Activated T-cell treated with anti-CD3 and anti-CD28 coated beads, Interleukin-2, amount 50 U/mL, for 72 hours (primary cell): Measurements from ENCODE around the gene KXD1. TPM values are rescaled to one million over a fixed set of nuclear protein-coding genes. Genes with fewer than 3 reads are reported as not detected.

Source experiments
- ATAC-seq, 2 donors: fragments of 150-1000 bp; cut with Tn5 transposase; replicated peaks in 1 of 2; 2 replicates each; pipeline ENCODE4 v1.10.0; 2021; ENCODE audit warnings: moderate library complexity in 2 of 2, mild to moderate bottlenecking in 1 of 2
- DNase-seq, 2 donors: peaks; one replicate each; pipeline ENCODE4 v3.0.0; 2021 to 2022; ENCODE audit warnings: mixed read lengths in 1 of 2
- H3K27ac Mint-ChIP-seq: one replicate; pipeline ENCODE4 v1.8.0; 2022; ENCODE audit warnings: mild to moderate bottlenecking, moderate library complexity, mixed read lengths
- H3K27me3 Mint-ChIP-seq: one replicate; pipeline ENCODE4 v1.8.0; 2022; ENCODE audit warnings: low read depth, mixed read lengths
- H3K36me3 Mint-ChIP-seq, 2 donors: one replicate each; pipeline ENCODE4 v1.8.0; 2022; ENCODE audit warnings: mixed read lengths in 2 of 2, mild to moderate bottlenecking in 1 of 2; ENCODE audit not compliant: insufficient read depth in 2 of 2
- H3K4me1 Mint-ChIP-seq: one replicate; pipeline ENCODE4 v1.8.0; 2022; ENCODE audit warnings: low read depth, mixed read lengths
- H3K4me3 Mint-ChIP-seq, 2 donors: one replicate each; pipeline ENCODE4 v1.8.0; 2022; ENCODE audit warnings: mild to moderate bottlenecking in 2 of 2, mixed read lengths in 2 of 2, moderate library complexity in 2 of 2
- H3K9me3 Mint-ChIP-seq, 2 donors: one replicate each; pipeline ENCODE4 v1.8.0; 2022; ENCODE audit warnings: mixed read lengths in 2 of 2
- total RNA-seq, 2 donors: library from RNA; stranded (reverse); gene quantifications; one replicate each; pipeline ENCODE4 v1.2.3, GENCODE V29; 2022

Gene KXD1
- total RNA-seq, 2 donors from 2014 or later: 127 to 139 TPM

GRCh38 chr19:18601875-18602274 is 44.2 kb downstream of the KXD1 start:
- Mint-ChIP-seq H3K4me3 (no peak overlapping the region), H3K9me3 (no peaks in the 10 kb centered on the region)

GRCh38 chr19:18603255-18603957 is 45.7 kb downstream of the KXD1 start:
- ATAC-seq (peak; percentile 57 to 61), DNase-seq (peak in 1 of 2 donors; percentile 39)
- Mint-ChIP-seq H3K27me3 (peaks cover 50% of the 10 kb centered on the region), H3K36me3 (no peaks in the 10 kb centered on the region), H3K9me3 (no peaks in the 10 kb centered on the region), H3K27ac (no peak overlapping the region), H3K4me3 (no peak overlapping the region), H3K4me1 (peaks cover 14% of the 10 kb centered on the region)

More at GRCh38 chr19:18601875-18602274, 44.2 kb downstream of the KXD1 start:
- DNase-seq (no peak), ATAC-seq (no peak)
- H3K27ac Mint-ChIP-seq: no peak overlapping the region
- H3K4me1 Mint-ChIP-seq: peaks cover 6% of the 10 kb centered on the region
- H3K27me3 Mint-ChIP-seq: peaks cover 38% of the 10 kb centered on the region
- no peaks in the 10 kb centered on the region for H3K36me3 Mint-ChIP-seq

GRCh38 chr19:18603958-18604819 is 46.5 kb downstream of the KXD1 start:
- H3K36me3 Mint-ChIP-seq: no peaks in the 10 kb centered on the region
- H3K27me3 Mint-ChIP-seq: peaks cover 55% of the 10 kb centered on the region

GRCh38 chr19:18604820-18605159 is 47.1 kb downstream of the KXD1 start:
- H3K4me1 Mint-ChIP-seq: peaks cover 19% of the 10 kb centered on the region
- DNase-seq: no peak
- no peak overlapping the region for H3K27ac Mint-ChIP-seq
- ATAC-seq: no peak
- peaks cover 58% of the 10 kb centered on the region for H3K27me3 Mint-ChIP-seq
- no peaks in the 10 kb centered on the region for H3K9me3 Mint-ChIP-seq
- no peaks in the 10 kb centered on the region for H3K36me3 Mint-ChIP-seq
- H3K4me3 Mint-ChIP-seq: no peak overlapping the region

More at GRCh38 chr19:18603958-18604819, 46.5 kb downstream of the KXD1 start:
- no peaks in the 10 kb centered on the region for H3K9me3 Mint-ChIP-seq
- DNase-seq (no peak), ATAC-seq (no peak)
- H3K4me1 Mint-ChIP-seq: peaks cover 19% of the 10 kb centered on the region
- no peak overlapping the region for H3K4me3 Mint-ChIP-seq
- H3K27ac Mint-ChIP-seq: no peak overlapping the region

- Mint-ChIP-seq H3K4me3 (peak overlapping the region; percentile 3 to 62), H3K36me3 (no peaks in the 10 kb centered on the region), H3K4me1 (peaks cover 19% of the 10 kb centered on the region), H3K27ac (no peak overlapping the region), H3K9me3 (no peaks in the 10 kb centered on the region), H3K27me3 (peaks cover 62% of the 10 kb centered on the region)
- ATAC-seq: no peak
- DNase-seq: no peak
Observed at GRCh38 chr19:18605196-18605545, 47.5 kb downstream of the KXD1 start.

- Mint-ChIP-seq H3K4me1 (peaks cover 19% of the 10 kb centered on the region), H3K27me3 (peaks cover 64% of the 10 kb centered on the region), H3K27ac (no peak overlapping the region), H3K36me3 (no peaks in the 10 kb centered on the region), H3K9me3 (no peaks in the 10 kb centered on the region), H3K4me3 (peak overlapping the region; percentile 3 to 62)
- no peak for DNase-seq
- no peak for ATAC-seq
Observed at GRCh38 chr19:18605546-18606280, 48.0 kb downstream of the KXD1 start.

GRCh38 chr19:18606281-18607225 is 48.9 kb downstream of the KXD1 start, which contains the start of gene CRLF1:
TSS of gene CRLF1 (minus strand) at chr19:18606799. CDS start at chr19:18606656, 143 bp downstream.
- no peak for DNase-seq
- Mint-ChIP-seq H3K9me3 (no peaks in the 10 kb centered on the region), H3K4me1 (peaks cover 24% of the 10 kb centered on the region), H3K27ac (no peak within 1 kb of the TSS), H3K36me3 (no peaks in the 10 kb centered on the region), H3K27me3 (peaks cover 70% of the 10 kb centered on the region), H3K4me3 (peak within 1 kb of the TSS in 1 of 2 donors; percentile 58)
- ATAC-seq: no peak

- DNase-seq (no peak), ATAC-seq (no peak)
- peaks cover 69% of the 10 kb centered on the region for H3K27me3 Mint-ChIP-seq
- H3K27ac Mint-ChIP-seq: no peak overlapping the region
- H3K4me3 Mint-ChIP-seq: peak overlapping the region in 1 of 2 donors; percentile 46
- no peaks in the 10 kb centered on the region for H3K9me3 Mint-ChIP-seq
- peaks cover 31% of the 10 kb centered on the region for H3K4me1 Mint-ChIP-seq
- no peaks in the 10 kb centered on the region for H3K36me3 Mint-ChIP-seq
Observed at GRCh38 chr19:18607226-18608101, 49.8 kb downstream of the KXD1 start.

GRCh38 chr19:18608102-18608804 is 50.6 kb downstream of the KXD1 start:
- Mint-ChIP-seq H3K4me3 (peak overlapping the region in 1 of 2 donors; percentile 46), H3K27ac (no peak overlapping the region), H3K4me1 (peaks cover 35% of the 10 kb centered on the region), H3K27me3 (peaks cover 67% of the 10 kb centered on the region), H3K36me3 (no peaks in the 10 kb centered on the region), H3K9me3 (no peaks in the 10 kb centered on the region)
- no peak for ATAC-seq
- no peak for DNase-seq

- no peak overlapping the region for H3K27ac Mint-ChIP-seq
- H3K36me3 Mint-ChIP-seq: no peaks in the 10 kb centered on the region
- peaks cover 72% of the 10 kb centered on the region for H3K27me3 Mint-ChIP-seq
- ATAC-seq (no peak), DNase-seq (no peak)
- H3K4me3 Mint-ChIP-seq: no peak overlapping the region
- no peaks in the 10 kb centered on the region for H3K9me3 Mint-ChIP-seq
- peaks cover 39% of the 10 kb centered on the region for H3K4me1 Mint-ChIP-seq
Observed at GRCh38 chr19:18608805-18609716, 51.4 kb downstream of the KXD1 start.
